T-helper 1 cell treated with Interleukin-12 subunit alpha and Interleukin-12 subunit beta and Interleukin-4 antibody, amounts not matched to agents 30 μg/mL and 1 μg/mL, for 36 hours (primary cell): ENCODE measurements around the gene CUX1.

Experiments
- H3K27ac Mint-ChIP-seq: one replicate; pipeline ENCODE4 v1.8.0; 2021; ENCODE audit warnings: mild to moderate bottlenecking, mixed read lengths
- H3K27me3 Mint-ChIP-seq: one replicate; pipeline ENCODE4 v1.8.0; 2021; ENCODE audit warnings: low read depth, mixed read lengths
- H3K36me3 Mint-ChIP-seq: one replicate; pipeline ENCODE4 v1.8.0; 2021; ENCODE audit warnings: low read depth, mixed read lengths
- H3K4me1 Mint-ChIP-seq: one replicate; pipeline ENCODE4 v1.8.0; 2021; ENCODE audit warnings: low read depth, mixed read lengths
- H3K4me3 Mint-ChIP-seq: one replicate; pipeline ENCODE4 v1.8.0; 2021; ENCODE audit warnings: mild to moderate bottlenecking, moderate library complexity, mixed read lengths
- H3K9me3 Mint-ChIP-seq: one replicate; pipeline ENCODE4 v1.8.0; 2021; ENCODE audit warnings: mixed read lengths

CUX1 gene

DNA sequence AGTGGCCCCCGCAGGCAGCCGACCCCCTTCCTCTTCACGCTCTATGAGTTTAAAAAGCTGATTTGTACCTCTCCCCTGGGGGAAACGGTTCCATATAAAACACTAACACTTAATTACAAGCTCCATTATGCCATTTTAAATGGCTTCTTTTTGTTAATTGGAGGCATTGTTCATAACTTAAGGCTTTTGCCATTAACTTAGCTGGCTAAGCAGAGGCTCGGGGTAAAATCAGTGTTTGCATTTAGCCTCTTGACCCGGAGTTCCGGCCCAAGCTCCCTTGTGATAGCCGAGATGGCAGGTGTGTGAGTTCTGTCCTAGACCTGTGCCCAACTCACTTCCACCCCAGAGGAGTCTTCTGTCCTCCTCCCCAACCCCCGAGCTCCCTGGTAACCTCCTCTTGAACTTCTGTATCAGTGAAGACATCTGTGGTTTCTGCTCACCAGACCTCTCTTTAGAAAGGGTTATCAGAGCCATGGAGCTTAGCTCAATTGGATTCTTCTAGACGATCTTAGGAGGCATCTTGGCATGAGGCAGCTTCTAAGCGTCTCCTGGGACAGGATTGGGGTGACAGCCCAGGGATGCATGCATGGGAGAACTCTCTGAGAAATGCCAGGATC, 435.0 kb downstream of the CUX1 start:
- Mint-ChIP-seq H3K36me3 (no peaks in the 10 kb centered on the region), H3K4me3 (no peak overlapping the region), H3K9me3 (no peaks in the 10 kb centered on the region), H3K27me3 (no peaks in the 10 kb centered on the region), H3K27ac (no peak overlapping the region), H3K4me1 (no peaks in the 10 kb centered on the region)

DNA sequence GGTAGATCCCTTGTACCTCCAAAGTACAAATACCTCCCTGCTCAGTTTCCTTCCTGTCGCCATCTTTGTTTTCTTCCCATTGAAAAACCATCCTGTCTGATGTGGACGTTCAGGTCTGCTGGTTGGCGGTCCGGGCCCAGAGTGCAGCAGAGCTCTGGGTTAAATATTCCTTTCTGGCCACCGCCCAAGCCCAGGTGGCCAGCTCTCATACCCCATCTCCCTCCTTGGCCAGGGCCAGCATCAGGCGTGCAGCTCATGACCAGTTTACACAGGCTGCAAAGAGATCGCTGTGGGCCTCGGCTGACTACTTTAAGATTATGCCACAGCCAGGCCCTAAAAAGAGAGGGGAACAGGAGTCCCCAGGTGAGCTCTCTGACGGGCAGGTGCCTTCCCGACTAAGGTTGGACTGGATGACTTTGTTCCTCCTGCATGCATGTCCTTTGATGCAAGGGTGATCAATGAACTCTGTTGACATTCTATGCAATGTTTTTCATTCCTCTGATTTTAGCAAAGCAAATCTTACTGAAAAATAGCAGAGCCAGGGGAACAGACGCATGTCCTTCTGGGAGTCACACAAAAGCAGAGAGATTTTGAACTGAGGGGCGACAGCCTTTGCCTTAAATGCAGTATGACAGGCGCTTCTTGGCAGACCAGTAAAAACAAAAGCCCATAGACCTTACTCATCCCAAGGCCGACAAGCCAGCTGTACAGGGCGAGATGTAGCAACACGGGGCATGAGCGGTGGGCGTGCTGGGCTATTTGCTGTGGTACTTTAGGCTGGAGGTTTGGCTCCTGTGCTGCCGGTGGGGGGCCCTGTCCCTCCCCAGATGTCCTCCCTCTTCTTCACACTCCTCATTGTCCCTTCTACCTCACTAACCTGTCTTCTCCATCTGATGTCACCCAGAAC, 435.9 kb downstream of the CUX1 start:
- H3K36me3 Mint-ChIP-seq, result no peaks in the 10 kb centered on the region
- no peak overlapping the region for H3K4me3 Mint-ChIP-seq
- no peaks in the 10 kb centered on the region for H3K4me1 Mint-ChIP-seq
- H3K27me3 Mint-ChIP-seq, result no peaks in the 10 kb centered on the region
- no peak overlapping the region for H3K27ac Mint-ChIP-seq
- H3K9me3 Mint-ChIP-seq, result no peaks in the 10 kb centered on the region

DNA sequence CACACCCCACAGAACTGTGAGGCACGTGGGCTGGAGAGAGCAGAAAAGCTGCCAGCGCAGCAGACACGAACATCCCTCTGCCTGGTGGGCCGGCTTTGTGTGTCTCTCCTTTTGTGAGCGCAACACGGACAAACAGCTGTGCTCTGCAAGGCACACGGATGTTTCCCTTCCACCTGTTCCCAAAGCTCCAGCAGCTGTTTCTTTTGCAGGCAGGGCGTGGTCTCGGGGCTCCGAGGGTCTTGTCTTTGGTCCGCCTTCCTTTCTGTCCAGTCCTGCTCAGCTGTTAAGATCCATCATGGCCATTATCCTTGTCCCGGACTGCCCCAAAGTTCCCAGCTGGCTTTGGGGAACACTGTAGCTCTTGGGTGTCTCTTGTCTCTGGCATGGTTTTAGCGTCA, 436.5 kb downstream of the CUX1 start:
- Mint-ChIP-seq H3K27ac (no peak overlapping the region), H3K9me3 (no peaks in the 10 kb centered on the region), H3K4me3 (no peak overlapping the region), H3K36me3 (no peaks in the 10 kb centered on the region), H3K4me1 (no peaks in the 10 kb centered on the region), H3K27me3 (no peaks in the 10 kb centered on the region)

DNA sequence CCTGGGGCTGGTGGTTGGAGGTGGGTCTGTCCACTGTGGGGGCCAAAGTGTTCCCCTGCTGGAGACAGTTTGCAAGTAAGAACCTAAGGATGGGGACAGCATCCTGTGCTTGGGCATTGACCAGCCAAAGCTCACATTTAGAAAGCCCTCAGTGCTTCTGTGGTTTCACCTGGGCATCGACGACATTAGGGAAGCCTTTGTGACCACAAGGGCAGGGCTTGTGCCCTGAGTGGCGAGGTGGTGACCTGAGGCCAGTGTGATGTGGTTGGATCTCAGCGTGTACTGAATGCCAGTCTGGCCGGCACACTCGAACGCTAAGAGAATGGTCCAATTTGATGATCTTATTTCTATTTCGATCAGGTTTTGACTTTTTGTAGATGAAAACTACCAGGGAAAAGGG, 437.1 kb downstream of the CUX1 start:
- Mint-ChIP-seq H3K9me3 (no peaks in the 10 kb centered on the region), H3K36me3 (no peaks in the 10 kb centered on the region), H3K4me3 (no peak overlapping the region), H3K27ac (no peak overlapping the region), H3K4me1 (no peaks in the 10 kb centered on the region), H3K27me3 (no peaks in the 10 kb centered on the region)

DNA sequence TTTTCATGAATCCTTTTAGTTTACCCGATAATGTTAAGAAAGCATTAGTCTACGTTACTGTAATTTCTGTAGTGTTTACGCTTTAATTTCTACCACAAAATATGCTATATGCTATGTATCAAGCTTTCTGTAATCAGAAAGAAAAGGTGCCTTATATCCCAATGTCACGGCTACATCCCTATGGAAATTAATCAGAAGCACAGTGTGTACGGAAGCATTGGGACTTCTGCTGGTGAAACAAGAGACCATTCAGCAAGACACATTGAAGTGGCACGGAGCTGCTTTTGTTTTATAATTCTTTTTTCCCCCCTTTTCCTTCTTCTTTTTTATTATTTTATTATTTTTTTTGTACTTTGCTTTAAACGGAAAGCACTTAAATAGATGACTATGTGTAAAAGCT, 438.1 kb downstream of the CUX1 start:
- H3K4me1 Mint-ChIP-seq, result no peaks in the 10 kb centered on the region
- no peak overlapping the region for H3K4me3 Mint-ChIP-seq
- H3K27me3 Mint-ChIP-seq, result no peaks in the 10 kb centered on the region
- no peaks in the 10 kb centered on the region for H3K36me3 Mint-ChIP-seq
- H3K27ac Mint-ChIP-seq, result no peak overlapping the region
- H3K9me3 Mint-ChIP-seq, result no peaks in the 10 kb centered on the region

DNA sequence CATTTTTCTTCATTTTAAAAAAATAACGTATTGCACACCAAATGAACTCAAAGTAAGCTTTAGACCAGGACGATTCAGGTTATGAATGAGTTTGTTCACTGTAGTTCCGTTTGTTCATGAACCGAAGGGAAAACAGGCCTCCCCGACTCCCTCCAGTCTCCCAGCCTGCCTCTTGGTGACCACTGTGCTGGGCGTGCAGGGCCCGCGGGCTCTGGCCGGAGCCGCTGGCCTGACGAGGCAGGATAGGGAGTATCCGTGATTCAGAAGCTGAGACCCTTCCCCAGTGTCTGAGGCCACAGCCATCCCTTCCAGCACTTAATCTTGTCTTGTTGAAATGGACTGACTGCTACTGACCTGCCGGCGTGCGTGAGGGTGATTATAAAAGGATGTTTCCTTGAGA, 438.5 kb downstream of the CUX1 start:
- Mint-ChIP-seq H3K36me3 (no peaks in the 10 kb centered on the region), H3K27ac (no peak overlapping the region), H3K9me3 (no peaks in the 10 kb centered on the region), H3K27me3 (no peaks in the 10 kb centered on the region), H3K4me3 (no peak overlapping the region), H3K4me1 (no peaks in the 10 kb centered on the region)

DNA sequence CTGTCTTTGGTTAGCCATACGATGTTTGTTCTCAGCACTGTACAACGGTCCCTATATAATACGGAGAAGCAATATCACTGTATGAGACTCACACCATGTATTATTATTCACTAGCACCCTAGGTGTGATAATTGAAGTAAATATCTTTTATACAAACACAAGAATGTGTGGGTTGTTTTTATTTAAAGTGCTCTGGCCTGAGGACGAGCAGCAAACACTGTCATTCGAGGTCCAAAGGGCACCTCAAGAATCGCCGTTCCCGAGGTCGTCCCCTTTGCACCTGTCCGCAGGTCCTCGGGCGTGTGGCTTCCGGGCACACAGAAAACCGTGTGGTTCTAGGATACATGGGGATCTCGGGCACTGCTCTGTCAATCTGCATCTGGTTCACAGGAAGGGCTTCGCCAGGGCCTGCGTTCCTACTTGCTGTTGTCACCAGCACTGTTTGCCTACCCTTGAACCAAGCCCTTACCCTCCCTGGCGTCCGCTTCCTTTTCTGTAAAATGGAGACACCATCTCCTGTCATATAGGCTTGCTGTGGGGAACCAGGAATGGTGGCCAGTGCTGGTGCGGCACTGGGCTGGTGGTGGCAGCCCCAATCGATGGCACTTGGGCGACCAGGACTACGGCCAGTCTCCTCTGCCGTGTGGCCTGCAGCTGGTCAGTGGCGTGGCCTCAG, 440.8 kb downstream of the CUX1 start:
- no peaks in the 10 kb centered on the region for H3K27me3 Mint-ChIP-seq
- no peaks in the 10 kb centered on the region for H3K9me3 Mint-ChIP-seq
- H3K4me3 Mint-ChIP-seq, result no peak overlapping the region
- H3K36me3 Mint-ChIP-seq, result no peaks in the 10 kb centered on the region
- H3K27ac Mint-ChIP-seq, result no peak overlapping the region
- no peaks in the 10 kb centered on the region for H3K4me1 Mint-ChIP-seq

DNA sequence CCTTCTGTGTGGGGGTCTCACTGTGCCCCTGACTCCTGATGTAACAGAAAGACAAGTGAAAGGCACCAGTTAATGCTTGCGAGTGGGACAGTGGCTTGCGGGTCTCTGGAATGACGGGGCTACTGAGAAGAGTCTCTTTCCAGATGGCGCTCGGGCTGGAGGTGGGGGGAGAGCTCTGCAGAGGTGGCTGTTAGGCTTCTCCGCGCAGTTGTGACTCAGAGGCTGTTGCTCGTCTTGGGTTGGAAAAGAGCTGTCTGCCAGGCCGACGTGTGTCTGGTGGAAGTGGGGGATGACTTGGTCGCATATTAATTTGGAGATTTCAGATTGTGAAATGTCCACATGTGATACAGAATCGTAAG, 441.3 kb downstream of the CUX1 start:
- Mint-ChIP-seq H3K27me3 (no peaks in the 10 kb centered on the region), H3K27ac (no peak overlapping the region), H3K36me3 (no peaks in the 10 kb centered on the region), H3K4me1 (no peaks in the 10 kb centered on the region), H3K9me3 (no peaks in the 10 kb centered on the region), H3K4me3 (no peak overlapping the region)

DNA sequence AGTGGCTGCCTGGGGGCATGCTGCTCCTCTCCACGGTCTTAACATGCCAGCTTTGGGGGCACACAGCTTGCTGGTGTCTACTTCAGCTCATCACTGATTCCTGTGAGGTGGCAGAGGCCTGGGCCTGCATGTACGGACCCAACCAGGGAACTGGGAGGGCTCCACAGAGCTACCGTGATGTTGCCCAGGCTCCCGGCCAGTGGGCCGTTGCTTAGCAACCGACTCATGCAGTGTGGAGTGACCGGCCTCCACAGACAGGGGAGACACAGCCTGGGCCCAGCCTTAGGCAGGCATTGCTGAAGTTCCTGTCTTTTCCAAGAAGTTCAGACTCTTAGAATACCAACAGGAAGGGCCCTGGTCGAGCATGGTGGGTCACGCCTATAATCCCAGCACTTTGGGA, 443.4 kb downstream of the CUX1 start:
- Mint-ChIP-seq H3K27ac (no peak overlapping the region), H3K9me3 (no peaks in the 10 kb centered on the region), H3K36me3 (no peaks in the 10 kb centered on the region), H3K27me3 (no peaks in the 10 kb centered on the region), H3K4me3 (no peak overlapping the region), H3K4me1 (no peaks in the 10 kb centered on the region)

DNA sequence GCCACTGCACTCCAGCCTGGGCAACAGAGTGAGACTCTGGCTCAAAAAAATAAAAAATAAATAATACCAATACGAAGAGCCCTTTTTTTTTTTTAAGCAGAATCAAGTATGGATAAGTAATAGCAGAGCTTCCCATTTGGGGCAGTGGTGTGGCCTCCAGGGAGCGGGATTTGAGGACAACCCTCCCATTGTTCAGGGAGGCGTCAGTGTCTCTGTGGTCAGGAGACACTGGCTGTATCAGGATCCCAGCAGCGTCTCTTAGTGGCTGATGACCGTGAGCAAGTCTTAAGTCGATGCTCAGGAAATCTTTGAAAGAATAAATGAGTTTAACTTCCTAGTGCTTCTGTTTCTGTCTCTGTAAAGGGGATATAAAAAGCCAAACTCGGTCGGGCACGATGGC, 444.0 kb downstream of the CUX1 start:
- no peak overlapping the region for H3K4me3 Mint-ChIP-seq
- no peaks in the 10 kb centered on the region for H3K36me3 Mint-ChIP-seq
- H3K9me3 Mint-ChIP-seq, result no peaks in the 10 kb centered on the region
- no peak overlapping the region for H3K27ac Mint-ChIP-seq
- no peaks in the 10 kb centered on the region for H3K4me1 Mint-ChIP-seq
- H3K27me3 Mint-ChIP-seq, result no peaks in the 10 kb centered on the region

DNA sequence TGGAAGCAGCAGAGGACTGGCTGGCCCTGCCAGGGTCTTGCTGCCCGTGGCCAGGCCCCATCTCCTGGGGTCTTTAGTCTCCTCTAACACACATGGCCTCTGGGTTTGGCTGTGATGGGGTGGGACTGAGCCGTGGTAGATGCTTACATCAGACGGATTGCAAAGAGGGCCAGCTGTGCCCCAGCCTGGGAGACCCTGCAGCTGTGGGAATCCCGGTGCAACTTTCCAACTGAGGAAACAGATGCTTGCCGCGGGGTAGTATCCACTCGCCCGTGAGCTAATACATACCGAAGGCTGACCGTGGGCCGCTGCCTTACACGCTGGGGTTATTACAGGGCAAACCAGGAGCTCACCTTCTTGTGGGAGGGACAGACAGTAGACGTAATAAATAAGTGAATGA, 445.1 kb downstream of the CUX1 start:
- no peak overlapping the region for H3K4me3 Mint-ChIP-seq
- no peaks in the 10 kb centered on the region for H3K9me3 Mint-ChIP-seq
- no peak overlapping the region for H3K27ac Mint-ChIP-seq
- H3K4me1 Mint-ChIP-seq, result no peaks in the 10 kb centered on the region
- H3K27me3 Mint-ChIP-seq, result no peaks in the 10 kb centered on the region
- no peaks in the 10 kb centered on the region for H3K36me3 Mint-ChIP-seq

DNA sequence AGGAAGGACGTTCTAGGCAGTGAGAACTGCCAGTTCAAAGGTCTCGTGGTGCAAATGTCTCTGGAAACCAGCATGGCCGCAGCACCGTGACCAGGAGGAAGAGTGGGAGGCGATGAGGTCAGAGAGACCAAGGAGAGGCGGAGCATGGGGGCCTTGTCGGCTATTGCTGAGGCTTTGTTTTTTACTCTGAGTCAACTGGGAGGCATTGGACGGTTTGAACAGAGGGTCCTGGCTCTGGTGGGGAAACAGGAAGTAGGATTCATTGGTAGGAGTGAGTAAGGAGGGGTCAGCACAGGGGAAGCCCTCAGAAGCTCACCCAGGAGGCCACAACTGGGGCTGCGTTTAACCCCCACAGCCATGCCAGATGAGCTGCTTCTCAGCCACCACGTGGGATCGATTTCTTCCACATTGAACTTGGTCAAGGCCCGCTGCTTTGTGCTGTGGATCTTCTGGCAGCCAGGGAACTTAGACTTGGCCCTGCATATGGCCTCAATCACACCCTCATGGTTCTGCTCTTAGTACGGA, 447.0 kb downstream of the CUX1 start:
- H3K4me3 Mint-ChIP-seq, result no peak overlapping the region
- no peak overlapping the region for H3K27ac Mint-ChIP-seq

DNA sequence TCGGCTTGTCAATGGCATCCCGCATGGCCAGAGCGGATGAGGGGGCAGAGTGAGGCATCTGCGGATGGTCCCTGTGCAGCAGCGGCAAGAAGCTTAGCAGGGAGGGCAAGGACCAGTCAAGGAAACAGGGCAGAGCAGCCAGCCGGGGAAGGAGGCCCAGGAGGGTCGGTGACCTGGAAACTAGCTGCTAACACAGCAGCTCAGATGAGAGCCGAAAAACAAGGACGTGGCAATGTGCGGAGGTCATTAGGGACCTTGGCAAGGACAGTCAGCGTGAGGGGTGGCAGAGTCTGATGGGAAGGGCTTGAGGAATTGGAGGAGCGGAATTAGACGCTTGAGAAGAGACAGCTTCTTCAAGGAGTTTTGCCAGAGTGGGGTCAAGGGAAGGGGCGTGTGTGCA, 449.1 kb downstream of the CUX1 start:
- Mint-ChIP-seq H3K27me3 (no peaks in the 10 kb centered on the region), H3K36me3 (no peaks in the 10 kb centered on the region), H3K4me1 (no peaks in the 10 kb centered on the region), H3K27ac (no peak overlapping the region), H3K4me3 (no peak overlapping the region), H3K9me3 (no peaks in the 10 kb centered on the region)

More for the DNA sequence above, 447.0 kb downstream of the CUX1 start:
- Mint-ChIP-seq H3K27me3 (no peaks in the 10 kb centered on the region), H3K4me1 (no peaks in the 10 kb centered on the region), H3K36me3 (no peaks in the 10 kb centered on the region), H3K9me3 (no peaks in the 10 kb centered on the region)

DNA sequence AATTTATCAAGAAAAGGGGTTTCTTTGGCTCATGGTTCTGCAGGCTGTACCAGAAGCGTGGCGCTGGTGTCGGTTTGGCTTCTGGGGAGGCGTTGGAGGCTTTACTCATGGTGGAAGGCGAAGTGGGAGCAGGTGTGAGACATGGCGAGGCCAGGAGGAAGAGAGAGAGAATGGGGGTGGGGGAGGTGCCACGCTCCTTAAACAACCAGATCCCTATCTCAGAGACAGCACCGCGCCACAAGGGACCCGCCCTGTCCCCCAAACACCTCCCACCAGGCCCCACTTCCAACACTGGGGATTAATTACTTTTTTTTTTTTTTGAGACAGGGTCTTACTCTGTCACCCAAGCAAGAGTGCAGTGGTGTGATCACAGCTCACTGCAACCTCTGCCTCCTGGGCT, 451.2 kb downstream of the CUX1 start:
- Mint-ChIP-seq H3K27me3 (no peaks in the 10 kb centered on the region), H3K4me1 (peaks cover 2% of the 10 kb centered on the region)

More for the DNA sequence above, 451.2 kb downstream of the CUX1 start:
- no peak overlapping the region for H3K4me3 Mint-ChIP-seq
- no peaks in the 10 kb centered on the region for H3K9me3 Mint-ChIP-seq
- H3K36me3 Mint-ChIP-seq, result no peaks in the 10 kb centered on the region
- no peak overlapping the region for H3K27ac Mint-ChIP-seq
